Bronchial epithelial cell (primary cell): ENCODE data around the gene GOLGA1. TPM values are rescaled to one million over a fixed set of nuclear protein-coding genes. Genes with fewer than 3 reads are reported as not detected.
A peak's percentile ranks its signal among the peaks of the same experiment; 100 is the strongest.
"Not testable (repeated sequence)": the region's sequence is repeated elsewhere in the genome, so short reads cannot be mapped to it uniquely, and the experiment has no call there.

Experiments used
- DNase-seq: peaks from one replicate; pipeline ENCODE4 v3.0.0-alpha.2; 2010; ENCODE audit warnings: low read depth
- FAIRE-seq: peaks from 2 replicates; lab custom pipeline; 2011; peaks lifted over from hg19 to GRCh38; lab: Jason Lieb, UNC
- H3K27me3 ChIP-seq: 2 replicates; pipeline ENCODE4 v1.5.1; 2011; ENCODE audit warnings: low read length; ENCODE audit not compliant: control insufficient read depth, insufficient read depth
- H3K36me3 ChIP-seq: 2 replicates; pipeline ENCODE4 v1.5.1; 2011; ENCODE audit warnings: low read length; ENCODE audit not compliant: control insufficient read depth, insufficient read depth
- H3K4me3 ChIP-seq: 2 replicates; pipeline ENCODE4 v1.5.1; 2011; ENCODE audit warnings: mild to moderate bottlenecking, low read depth, low read length, control low read depth
- total RNA-seq: library from RNA; depleted of rRNA; stranded (reverse); fragments of >200 nt; gene quantifications from 2 replicates; pipeline ENCODE4 v1.2.1, GENCODE V29; 2014
- TF ChIP-seq, protein P1 (sequence below): IDR thresholded peaks from 2 replicates; pipeline ENCODE4 v1.5.1; 2011; ENCODE audit warnings: mild to moderate bottlenecking, moderate library complexity, low read length, control low read depth, inconsistent platforms; ENCODE audit not compliant: insufficient read depth, severe bottlenecking

GOLGA1 gene
- total RNA-seq, 1 donor from 2014 or later, result 7.9 TPM

- no peak for DNase-seq
- Histone ChIP-seq H3K27me3 (no peaks in the 10 kb centered on the region), H3K36me3 (no peaks in the 10 kb centered on the region), H3K4me3 (no peak overlapping the region)
- FAIRE-seq, result no peak
- TF ChIP-seq, protein P1, sequence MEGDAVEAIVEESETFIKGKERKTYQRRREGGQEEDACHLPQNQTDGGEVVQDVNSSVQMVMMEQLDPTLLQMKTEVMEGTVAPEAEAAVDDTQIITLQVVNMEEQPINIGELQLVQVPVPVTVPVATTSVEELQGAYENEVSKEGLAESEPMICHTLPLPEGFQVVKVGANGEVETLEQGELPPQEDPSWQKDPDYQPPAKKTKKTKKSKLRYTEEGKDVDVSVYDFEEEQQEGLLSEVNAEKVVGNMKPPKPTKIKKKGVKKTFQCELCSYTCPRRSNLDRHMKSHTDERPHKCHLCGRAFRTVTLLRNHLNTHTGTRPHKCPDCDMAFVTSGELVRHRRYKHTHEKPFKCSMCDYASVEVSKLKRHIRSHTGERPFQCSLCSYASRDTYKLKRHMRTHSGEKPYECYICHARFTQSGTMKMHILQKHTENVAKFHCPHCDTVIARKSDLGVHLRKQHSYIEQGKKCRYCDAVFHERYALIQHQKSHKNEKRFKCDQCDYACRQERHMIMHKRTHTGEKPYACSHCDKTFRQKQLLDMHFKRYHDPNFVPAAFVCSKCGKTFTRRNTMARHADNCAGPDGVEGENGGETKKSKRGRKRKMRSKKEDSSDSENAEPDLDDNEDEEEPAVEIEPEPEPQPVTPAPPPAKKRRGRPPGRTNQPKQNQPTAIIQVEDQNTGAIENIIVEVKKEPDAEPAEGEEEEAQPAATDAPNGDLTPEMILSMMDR, result no peak
Observed at GRCh38 chr9:124843456-124844034, 97.3 kb downstream of the GOLGA1 start.

GRCh38 chr9:124841075-124841821, 99.6 kb downstream of the GOLGA1 start:
- Histone ChIP-seq H3K36me3 (no peaks in the 10 kb centered on the region), H3K27me3 (no peaks in the 10 kb centered on the region), H3K4me3 (no peak overlapping the region)
- DNase-seq (no peak), FAIRE-seq (no peak)
- TF ChIP-seq, protein P1, result no peak

- TF ChIP-seq, protein P1, result peak; percentile 34
- Histone ChIP-seq H3K36me3 (no peaks in the 10 kb centered on the region), H3K27me3 (no peaks in the 10 kb centered on the region), H3K4me3 (no peak overlapping the region)
- no peak for FAIRE-seq
- DNase-seq, result no peak
Observed at GRCh38 chr9:124840300-124840833, 100.5 kb downstream of the GOLGA1 start.

- Histone ChIP-seq H3K27me3 (no peaks in the 10 kb centered on the region), H3K36me3 (no peaks in the 10 kb centered on the region), H3K4me3 (no peak overlapping the region)
- TF ChIP-seq, protein P1, result peak; percentile 64
- FAIRE-seq (no peak), DNase-seq (no peak)
Observed at GRCh38 chr9:124839612-124840299, 101.1 kb downstream of the GOLGA1 start.

DNA sequence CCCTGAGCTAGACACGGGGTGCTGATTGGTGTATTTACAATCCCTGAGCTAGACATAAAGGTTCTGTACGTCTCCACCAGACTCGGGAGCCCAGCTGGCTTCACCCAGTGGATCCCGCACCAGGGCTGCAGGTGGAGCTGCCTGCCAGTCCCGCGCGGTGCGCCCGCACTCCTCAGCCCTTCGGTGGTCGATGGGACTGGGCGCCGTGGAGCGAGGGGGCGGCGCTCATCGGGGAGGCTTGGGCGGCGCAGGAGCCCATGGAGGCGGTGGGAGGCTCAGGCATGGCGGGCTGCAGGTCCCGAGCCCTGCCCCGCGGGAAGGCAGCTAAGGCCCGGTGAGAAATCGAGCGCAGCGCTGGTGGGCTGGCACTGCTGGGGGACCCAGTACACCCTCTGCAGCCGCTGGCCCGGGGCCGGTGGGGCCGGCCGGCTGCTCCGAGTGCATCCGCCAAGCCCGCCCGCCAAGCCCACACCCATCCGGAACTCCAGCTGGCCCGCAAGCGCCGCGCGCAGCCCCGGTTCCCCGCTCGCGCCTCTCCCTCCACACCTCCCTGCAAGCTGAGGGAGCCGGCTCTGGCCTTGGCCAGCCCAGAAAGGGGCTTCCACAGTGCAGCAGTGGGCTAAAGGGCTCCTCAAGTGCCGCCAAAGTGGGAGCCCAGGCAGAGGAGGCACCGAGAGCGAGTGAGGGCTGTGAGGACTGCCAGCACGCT, 102.2 kb downstream of the GOLGA1 start:
- not testable (repeated sequence) for FAIRE-seq, H3K36me3 ChIP-seq, H3K4me3 ChIP-seq, H3K27me3 ChIP-seq, DNase-seq

DNA sequence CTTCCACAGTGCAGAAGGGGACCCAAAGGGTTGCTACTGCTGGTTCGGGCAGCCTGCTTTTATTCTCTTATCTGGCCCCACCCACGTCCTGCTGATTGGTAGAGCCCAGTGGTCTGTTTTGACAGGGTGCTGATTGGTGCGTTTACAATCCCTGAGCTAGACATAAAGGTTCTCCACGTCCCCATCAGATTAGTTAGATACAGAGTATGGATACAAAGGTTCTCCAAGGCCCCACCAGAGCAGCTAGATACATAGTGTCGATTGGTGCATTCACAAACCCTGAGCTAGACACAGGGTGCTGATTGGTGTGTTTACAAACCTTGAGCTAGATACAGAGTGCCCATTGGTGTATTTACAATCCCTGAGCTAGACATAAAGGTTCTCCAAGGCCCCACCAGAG, 102.8 kb downstream of the GOLGA1 start:
- H3K27me3 ChIP-seq, H3K4me3 ChIP-seq, DNase-seq, FAIRE-seq, H3K36me3 ChIP-seq: not testable (repeated sequence)
